ENCODE data around the gene FANCC.
"Not testable (repeated sequence)": the region's sequence is repeated elsewhere in the genome, so short reads cannot be mapped to it uniquely, and the experiment has no call there.

Gene FANCC

DNA sequence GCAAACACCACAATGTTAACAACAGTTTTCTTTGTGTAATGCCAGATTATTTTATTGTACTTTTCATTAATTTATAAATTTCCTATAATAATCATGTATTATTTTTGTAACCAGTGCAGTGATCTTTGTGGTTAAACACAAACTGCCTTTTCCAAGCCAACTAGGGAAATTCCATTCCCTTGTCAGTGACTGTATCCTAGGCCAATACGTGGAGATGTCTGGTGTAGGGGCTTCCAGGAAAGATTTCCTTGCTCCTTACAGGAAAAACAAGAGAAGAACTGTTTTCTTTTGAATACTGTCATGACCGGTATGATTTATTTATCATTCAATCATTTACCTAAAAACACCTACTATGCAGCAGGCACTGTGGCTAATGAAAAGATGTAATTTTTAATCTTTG is 31.4 kb downstream of the FANCC start:
- no peak for TF ChIP-seq JUND (IDR thresholded peaks at IDR 0.05; ENCODE audit: low read depth)
- in situ Hi-C loops (cut with HindIII; ENCODE audit: low pct_unique_long_range_greater_than_20kb, low sequenced_read_pairs) = no loop called here
- DNase-seq (ENCODE audit: low read depth in 1 of 2, low spot score in 1 of 2) = no peak

DNA sequence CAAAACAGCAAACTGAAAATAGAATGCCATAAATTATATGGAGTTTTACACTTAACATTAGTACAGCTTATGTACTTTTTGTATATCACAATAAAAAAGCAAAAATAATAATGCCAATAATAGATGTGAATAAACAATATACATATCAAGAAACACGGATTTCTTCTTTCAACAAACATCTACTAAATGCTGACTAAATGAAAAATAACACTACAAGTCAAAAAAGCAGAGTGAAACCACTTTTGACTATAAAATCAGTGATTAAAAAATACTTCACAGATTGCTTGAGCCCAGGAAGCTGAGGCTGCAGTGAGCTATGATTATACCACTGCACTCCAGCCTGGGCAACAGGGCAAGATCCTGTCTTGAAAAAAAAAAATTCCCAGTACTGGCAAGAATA is 32.2 kb downstream of the FANCC start:
- no peak for TF ChIP-seq JUND (IDR thresholded peaks at IDR 0.05; ENCODE audit: low read depth)
- in situ Hi-C loops (cut with HindIII; ENCODE audit: low pct_unique_long_range_greater_than_20kb, low sequenced_read_pairs) = no loop called here
- no peak for DNase-seq (ENCODE audit: low read depth in 1 of 2, low spot score in 1 of 2)

DNA sequence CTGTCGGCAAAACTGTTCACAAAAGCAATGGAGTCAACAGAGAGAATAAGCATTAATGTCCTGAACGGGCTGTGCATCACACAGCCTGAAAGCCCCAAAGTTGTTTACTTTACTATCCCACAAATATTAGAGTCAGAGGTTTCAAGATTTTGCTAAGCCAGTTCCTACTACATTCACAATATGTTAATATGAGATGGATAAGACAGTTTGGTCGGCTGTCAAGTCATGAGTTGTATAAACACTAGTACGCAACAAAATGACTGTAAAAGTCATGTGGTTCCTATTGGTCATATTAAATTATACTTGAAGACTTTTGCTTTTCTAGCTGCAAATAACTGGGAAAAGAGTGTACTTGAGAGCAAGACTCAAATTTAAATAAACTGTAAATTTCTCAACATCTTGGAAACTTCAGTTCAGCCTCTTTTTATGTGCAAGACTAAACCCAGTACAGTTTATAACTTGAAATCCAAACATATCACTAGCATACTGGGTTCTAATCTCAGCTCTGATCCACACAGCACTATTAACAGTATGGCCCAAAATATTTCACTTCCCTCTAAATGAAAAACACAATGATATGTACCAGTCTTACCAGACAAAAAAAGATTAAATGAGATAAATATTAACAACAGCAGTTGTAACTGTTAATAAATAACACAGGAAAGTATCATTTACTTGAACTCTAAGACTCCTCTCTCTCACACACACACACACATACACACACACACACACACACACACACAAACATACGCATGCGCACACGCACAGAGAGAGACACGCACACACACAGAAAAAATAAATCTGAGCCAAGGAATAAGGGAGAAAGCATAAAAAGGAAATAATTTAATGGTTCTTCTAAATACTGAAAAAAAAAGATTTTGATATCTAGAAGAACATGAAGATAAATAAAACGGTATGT is 33.1 kb downstream of the FANCC start:
- TF ChIP-seq JUND (IDR thresholded peaks at IDR 0.05; ENCODE audit: low read depth) = no peak
- in situ Hi-C loops (cut with HindIII; ENCODE audit: low pct_unique_long_range_greater_than_20kb, low sequenced_read_pairs) = no loop called here
- peak in 1 of 2 experiments; percentile 22 for DNase-seq (ENCODE audit: low read depth in 1 of 2, low spot score in 1 of 2)

DNA sequence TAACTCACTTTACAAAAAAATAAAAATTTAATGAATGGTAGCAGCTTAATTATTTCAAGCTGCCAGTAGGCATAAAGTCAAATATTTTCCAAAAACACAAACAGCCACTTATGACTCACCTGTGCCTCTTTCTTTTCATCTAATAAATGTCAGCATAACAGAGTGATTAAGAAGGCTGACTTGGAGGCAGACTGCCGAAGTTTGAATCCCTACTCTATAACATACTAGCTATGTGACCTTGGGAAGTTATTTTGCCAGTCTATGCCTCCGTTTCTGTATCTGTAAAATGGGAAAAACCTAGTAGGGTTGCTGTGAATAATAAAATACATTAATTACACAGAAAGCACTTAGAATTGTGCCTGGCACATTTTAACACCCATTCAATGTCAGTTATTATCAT is 33.8 kb downstream of the FANCC start:
- no peak for DNase-seq (ENCODE audit: low read depth in 1 of 2, low spot score in 1 of 2)
- in situ Hi-C loops (cut with HindIII; ENCODE audit: low pct_unique_long_range_greater_than_20kb, low sequenced_read_pairs) = no loop called here
- TF ChIP-seq JUND (IDR thresholded peaks at IDR 0.05; ENCODE audit: low read depth) = no peak

- TF ChIP-seq JUND (IDR thresholded peaks at IDR 0.05; ENCODE audit: low read depth) = no peak
- peak in 1 of 2 experiments; percentile 10 for DNase-seq (ENCODE audit: low read depth in 1 of 2, low spot score in 1 of 2)
- in situ Hi-C loops (cut with HindIII; ENCODE audit: low pct_unique_long_range_greater_than_20kb, low sequenced_read_pairs) = no loop called here
These were observed 35.2 kb downstream of the FANCC start for GRCh38 chr9:95282332-95282731.

GRCh38 chr9:95280745-95281144 is 36.8 kb downstream of the FANCC start:
- TF ChIP-seq JUND (IDR thresholded peaks at IDR 0.05; ENCODE audit: low read depth) = no peak
- in situ Hi-C loops (cut with HindIII; ENCODE audit: low pct_unique_long_range_greater_than_20kb, low sequenced_read_pairs) = no loop called here
- DNase-seq (ENCODE audit: low read depth in 1 of 2, low spot score in 1 of 2) = no peak

DNA sequence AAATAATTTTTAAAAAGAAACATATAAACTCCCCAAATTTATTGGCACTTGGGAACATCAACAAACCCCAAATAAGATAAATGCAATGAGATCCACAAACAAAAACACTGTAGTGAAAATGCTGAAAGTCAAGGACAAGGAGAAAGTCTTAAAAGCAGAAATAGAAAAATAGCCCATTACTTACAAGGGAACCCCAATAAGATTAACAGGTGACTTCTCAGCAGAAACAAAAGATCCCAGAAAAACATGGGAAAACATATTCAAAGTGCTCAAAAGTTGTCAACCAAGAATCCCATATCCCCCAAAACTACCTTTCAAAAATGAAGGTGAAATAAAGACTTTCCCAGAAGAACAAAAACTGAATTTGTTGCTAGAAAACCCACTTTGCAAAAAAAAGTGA is 40.0 kb downstream of the FANCC start:
- no peak for TF ChIP-seq JUND (IDR thresholded peaks at IDR 0.05; ENCODE audit: low read depth)
- in situ Hi-C loops (cut with HindIII; ENCODE audit: low pct_unique_long_range_greater_than_20kb, low sequenced_read_pairs) = no loop called here
- DNase-seq (ENCODE audit: low read depth in 1 of 2, low spot score in 1 of 2) = no peak

- in situ Hi-C loops (cut with HindIII; ENCODE audit: low pct_unique_long_range_greater_than_20kb, low sequenced_read_pairs) = no loop called here
- DNase-seq (ENCODE audit: low read depth in 1 of 2, low spot score in 1 of 2) = no peak
- TF ChIP-seq JUND (IDR thresholded peaks at IDR 0.05; ENCODE audit: low read depth) = no peak
These were observed 41.0 kb downstream of the FANCC start for GRCh38 chr9:95276395-95276954.

GRCh38 chr9:95274160-95274559 is 43.3 kb downstream of the FANCC start:
- DNase-seq (ENCODE audit: low read depth in 1 of 2, low spot score in 1 of 2); in situ Hi-C loops (cut with HindIII; ENCODE audit: low pct_unique_long_range_greater_than_20kb, low sequenced_read_pairs): not testable (repeated sequence)

DNA sequence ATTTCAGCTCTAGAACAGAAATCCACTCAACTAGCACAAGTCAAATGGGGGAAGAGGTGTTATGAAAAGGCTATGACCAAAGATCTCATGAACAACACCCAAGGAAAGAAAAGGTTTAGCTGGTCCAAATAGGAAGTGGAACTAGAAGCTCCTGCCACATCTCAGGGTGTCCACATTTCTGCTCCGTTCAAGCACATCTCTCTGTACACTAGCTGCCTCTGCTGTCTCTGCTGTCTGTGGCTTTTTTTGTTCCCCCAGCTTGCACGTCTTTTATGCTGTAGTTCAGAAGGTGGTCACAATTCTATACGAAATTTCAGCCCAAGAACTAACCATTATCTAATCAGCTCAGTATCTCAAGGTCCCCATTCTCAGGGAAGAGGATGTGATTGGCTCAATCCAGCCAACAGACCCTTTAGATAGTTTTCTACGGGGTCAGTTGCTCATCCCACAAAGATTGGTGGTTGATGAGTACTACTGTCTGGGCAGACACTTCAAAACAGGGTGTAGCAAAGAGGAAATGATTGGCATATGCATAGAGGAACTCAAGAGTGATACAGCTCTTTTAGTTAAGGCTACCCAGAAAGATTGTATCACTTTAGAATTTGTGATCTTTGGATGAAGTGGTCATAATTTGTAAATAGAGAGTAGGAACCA is 44.0 kb downstream of the FANCC start:
- TF ChIP-seq JUND (IDR thresholded peaks at IDR 0.05; ENCODE audit: low read depth) = no peak

GRCh38 chr9:95272830-95273229 is 44.7 kb downstream of the FANCC start:
- DNase-seq (ENCODE audit: low read depth in 1 of 2, low spot score in 1 of 2) = no peak
- in situ Hi-C loops (cut with HindIII; ENCODE audit: low pct_unique_long_range_greater_than_20kb, low sequenced_read_pairs) = no loop called here
- no peak for TF ChIP-seq JUND (IDR thresholded peaks at IDR 0.05; ENCODE audit: low read depth)

More for the DNA sequence above, 44.0 kb downstream of the FANCC start:
- no peak for DNase-seq (ENCODE audit: low read depth in 1 of 2, low spot score in 1 of 2)
- in situ Hi-C loops (cut with HindIII; ENCODE audit: low pct_unique_long_range_greater_than_20kb, low sequenced_read_pairs) = no loop called here

- no peak for TF ChIP-seq JUND (IDR thresholded peaks at IDR 0.05; ENCODE audit: low read depth)
- no peak for DNase-seq (ENCODE audit: low read depth in 1 of 2, low spot score in 1 of 2)
- in situ Hi-C loops (cut with HindIII; ENCODE audit: low pct_unique_long_range_greater_than_20kb, low sequenced_read_pairs) = no loop called here
These were observed 46.7 kb downstream of the FANCC start for GRCh38 chr9:95270790-95271189.

- in situ Hi-C loops (cut with HindIII; ENCODE audit: low pct_unique_long_range_greater_than_20kb, low sequenced_read_pairs); DNase-seq (ENCODE audit: low read depth in 1 of 2, low spot score in 1 of 2): not testable (repeated sequence)
These were observed 47.4 kb downstream of the FANCC start for GRCh38 chr9:95269803-95270773.
